Lower leg skin (tissue), 3 donors: ENCODE results near the gene CSNK2B.

Experiments
- CTCF ChIP-seq, 3 donors: fragments of 450-650 bp; IDR thresholded peaks; one replicate each; pipeline ENCODE4 v1.5.1; 2016; ENCODE audit warnings: antibody characterized with exemption in 3 of 3, mild to moderate bottlenecking in 3 of 3, moderate library complexity in 2 of 3
- POLR2A ChIP-seq, 2 donors: fragments of 450-650 bp; IDR thresholded peaks; one replicate each; pipeline ENCODE4 v1.6.1; 2016 to 2017; ENCODE audit warnings: antibody characterized with exemption in 2 of 2, mild to moderate bottlenecking in 1 of 2, moderate library complexity in 1 of 2

- TF ChIP-seq CTCF (IDR thresholded peaks at IDR 0.05) (no peak), POLR2A (IDR thresholded peaks at IDR 0.05) (no peak)
Observed at GRCh38 chr6:31713465-31713864, 47.6 kb downstream of the CSNK2B start.
